Progenitor cell of endocrine pancreas (in vitro differentiated cells): ENCODE measurements around the gene TRIM68. TPM values are rescaled to one million over a fixed set of nuclear protein-coding genes. Genes with fewer than 3 reads are reported as not detected.

ENCODE experiments used
- DNase-seq: peaks from one replicate; pipeline ENCODE4 v3.0.0; 2021; ENCODE audit warnings: low spot score; ENCODE audit not compliant: unreplicated experiment
- H3K27ac Mint-ChIP-seq: 2 replicates; pipeline ENCODE4 v1.8.0; 2021; ENCODE audit warnings: mild to moderate bottlenecking, moderate library complexity, mixed read lengths
- H3K27me3 Mint-ChIP-seq: 2 replicates; pipeline ENCODE4 v1.8.0; 2021; ENCODE audit warnings: mixed read lengths
- H3K36me3 Mint-ChIP-seq: 2 replicates; pipeline ENCODE4 v1.8.0; 2022; ENCODE audit warnings: mixed read lengths; ENCODE audit not compliant: insufficient read depth
- H3K4me1 Mint-ChIP-seq: 2 replicates; pipeline ENCODE4 v1.8.0; 2021; ENCODE audit warnings: low read depth, mixed read lengths
- H3K4me3 Mint-ChIP-seq: 2 replicates; pipeline ENCODE4 v1.8.0; 2021; ENCODE audit warnings: low read depth, mild to moderate bottlenecking, moderate library complexity, mixed read lengths
- H3K9me3 Mint-ChIP-seq: 2 replicates; pipeline ENCODE4 v1.8.0; 2021; ENCODE audit warnings: low read depth, mixed read lengths
- total RNA-seq: library from RNA; stranded (reverse); gene quantifications from 2 replicates; pipeline ENCODE4 v1.2.1, GENCODE V29; 2021
- TF ChIP-seq, protein P1 (sequence below): fragments of 200-600 bp; sonication (generic); IDR thresholded peaks from one replicate; pipeline ENCODE4 v1.5.0; 2021; ENCODE audit warnings: antibody characterized with exemption, mild to moderate bottlenecking; ENCODE audit not compliant: unreplicated experiment

The TRIM68 gene
- total RNA-seq, 1 donor from 2014 or later = 18.7 TPM

DNA sequence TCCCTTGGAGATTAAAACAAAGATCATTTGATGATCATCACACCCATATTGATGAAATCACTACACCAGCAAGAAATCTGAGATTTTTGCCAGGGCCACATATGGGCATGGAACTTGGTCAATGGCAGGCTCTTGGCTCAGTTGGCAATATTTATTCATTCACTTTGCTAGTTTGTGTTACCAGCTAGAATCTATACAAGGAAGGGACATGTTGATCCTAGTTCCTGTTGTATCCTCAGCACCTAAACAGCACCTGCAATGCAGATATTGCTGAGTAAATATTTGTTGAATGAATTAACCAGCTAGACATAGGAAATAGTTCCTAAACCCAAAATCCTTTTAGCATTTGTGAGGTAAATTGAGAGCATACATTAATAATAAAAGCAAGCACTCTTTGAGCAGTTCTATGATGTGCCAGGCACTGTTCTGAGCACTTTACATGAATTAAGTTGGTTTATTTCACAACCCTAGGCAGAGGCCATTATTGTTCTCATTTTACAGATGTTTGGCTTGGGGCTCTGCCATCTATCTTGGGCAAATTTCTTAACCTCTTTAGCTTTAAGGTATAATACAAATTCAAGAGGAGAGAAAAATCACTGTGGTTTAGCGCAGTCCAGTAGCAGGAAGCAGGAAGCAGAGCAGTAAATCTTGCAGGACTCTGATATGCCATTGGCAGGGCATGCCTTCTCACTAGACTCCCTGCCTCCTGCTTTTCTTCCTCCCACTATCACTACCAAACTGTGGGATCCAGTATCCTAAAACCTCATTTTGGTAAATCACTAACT, 1.6 kb downstream of the TRIM68 start:
- TF ChIP-seq, protein P1, sequence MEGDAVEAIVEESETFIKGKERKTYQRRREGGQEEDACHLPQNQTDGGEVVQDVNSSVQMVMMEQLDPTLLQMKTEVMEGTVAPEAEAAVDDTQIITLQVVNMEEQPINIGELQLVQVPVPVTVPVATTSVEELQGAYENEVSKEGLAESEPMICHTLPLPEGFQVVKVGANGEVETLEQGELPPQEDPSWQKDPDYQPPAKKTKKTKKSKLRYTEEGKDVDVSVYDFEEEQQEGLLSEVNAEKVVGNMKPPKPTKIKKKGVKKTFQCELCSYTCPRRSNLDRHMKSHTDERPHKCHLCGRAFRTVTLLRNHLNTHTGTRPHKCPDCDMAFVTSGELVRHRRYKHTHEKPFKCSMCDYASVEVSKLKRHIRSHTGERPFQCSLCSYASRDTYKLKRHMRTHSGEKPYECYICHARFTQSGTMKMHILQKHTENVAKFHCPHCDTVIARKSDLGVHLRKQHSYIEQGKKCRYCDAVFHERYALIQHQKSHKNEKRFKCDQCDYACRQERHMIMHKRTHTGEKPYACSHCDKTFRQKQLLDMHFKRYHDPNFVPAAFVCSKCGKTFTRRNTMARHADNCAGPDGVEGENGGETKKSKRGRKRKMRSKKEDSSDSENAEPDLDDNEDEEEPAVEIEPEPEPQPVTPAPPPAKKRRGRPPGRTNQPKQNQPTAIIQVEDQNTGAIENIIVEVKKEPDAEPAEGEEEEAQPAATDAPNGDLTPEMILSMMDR = no peak
- Mint-ChIP-seq H3K4me1 (peaks cover 15% of the 10 kb centered on the region), H3K27ac (no peak overlapping the region), H3K27me3 (peaks cover 6% of the 10 kb centered on the region), H3K9me3 (no peaks in the 10 kb centered on the region), H3K4me3 (peak overlapping the region; percentile 79), H3K36me3 (peaks cover 8% of the 10 kb centered on the region)
- no peak for DNase-seq

DNA sequence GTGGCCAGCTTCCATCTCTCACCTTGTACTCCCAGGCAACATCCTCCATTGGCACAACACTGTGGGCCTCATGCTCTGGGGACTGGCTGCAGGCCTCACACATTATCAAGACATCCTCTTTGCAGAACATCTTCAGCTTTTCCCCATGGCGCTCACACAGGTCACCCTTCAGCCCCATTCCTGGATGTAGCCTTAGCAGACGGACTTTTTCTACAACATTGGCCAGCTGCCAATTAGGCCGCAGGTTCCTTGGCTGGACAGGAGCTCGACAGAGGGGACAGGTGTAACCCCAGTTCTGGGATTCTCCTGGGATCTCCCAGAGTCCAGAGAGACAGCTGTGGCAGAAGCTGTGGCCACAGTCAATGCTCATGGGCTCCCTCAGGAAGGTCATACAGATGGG, 3.0 kb downstream of the TRIM68 start:
- Mint-ChIP-seq H3K27me3 (peaks cover 6% of the 10 kb centered on the region), H3K4me3 (no peak overlapping the region), H3K36me3 (peaks cover 10% of the 10 kb centered on the region), H3K27ac (no peak overlapping the region), H3K4me1 (peaks cover 15% of the 10 kb centered on the region), H3K9me3 (no peaks in the 10 kb centered on the region)
- TF ChIP-seq, protein P1 = no peak
- DNase-seq = no peak

DNA sequence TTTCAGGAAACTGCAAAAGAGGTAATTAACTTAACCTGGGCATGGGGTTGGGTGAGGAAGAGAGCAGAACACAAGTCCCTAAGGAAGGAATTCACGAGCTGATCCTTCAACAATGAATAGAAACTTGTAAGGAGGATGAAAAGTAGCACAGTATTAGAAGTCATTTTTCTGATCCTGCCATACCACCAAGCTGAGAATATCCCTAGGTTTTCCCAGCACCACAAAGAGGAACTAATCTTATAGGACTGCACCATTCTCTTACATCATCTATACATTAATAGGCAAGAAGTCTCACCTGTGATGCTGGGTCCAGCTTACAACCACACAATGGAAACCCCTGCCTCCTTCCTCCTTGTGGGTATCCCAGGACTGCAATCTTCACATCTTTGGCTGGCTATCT, 14.3 kb downstream of the TRIM68 start, which contains the start of gene OR52I1:
Gene OR52I1, plus strand, starts transcription at position 301 of the 400 bp plus-strand sequence. Its CDS starts 0 bp downstream, at position 301.
- peaks cover 8% of the 10 kb centered on the region for H3K36me3 Mint-ChIP-seq
- H3K4me3 Mint-ChIP-seq = no peak within 1 kb of the TSS
- H3K4me1 Mint-ChIP-seq = peaks cover 14% of the 10 kb centered on the region
- no peaks in the 10 kb centered on the region for H3K27me3 Mint-ChIP-seq
- TF ChIP-seq, protein P1 = no peak
- no peak within 1 kb of the TSS for H3K27ac Mint-ChIP-seq
- no peaks in the 10 kb centered on the region for H3K9me3 Mint-ChIP-seq
- DNase-seq = no peak

DNA sequence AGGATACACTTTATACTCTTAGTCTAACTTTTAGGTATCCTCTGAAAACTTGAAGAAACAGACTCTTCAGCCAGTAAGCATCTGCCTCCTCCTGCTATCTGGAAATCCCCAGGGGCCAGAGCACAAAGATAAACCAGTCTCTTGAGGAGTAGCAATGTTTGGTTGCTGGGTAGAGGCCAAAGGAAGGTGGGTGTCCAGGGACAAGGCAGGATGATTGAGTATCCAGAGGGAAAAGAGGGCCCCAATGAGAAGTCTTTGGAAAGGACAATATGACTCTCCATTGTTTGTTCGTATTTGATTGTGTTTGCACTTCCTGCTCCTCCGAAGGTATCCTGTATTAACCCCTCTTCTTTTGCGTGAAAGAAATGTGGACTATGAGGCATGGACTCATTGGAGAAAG, 19.0 kb downstream of the TRIM68 start:
- H3K9me3 Mint-ChIP-seq = no peaks in the 10 kb centered on the region
- no peak for DNase-seq

DNA sequence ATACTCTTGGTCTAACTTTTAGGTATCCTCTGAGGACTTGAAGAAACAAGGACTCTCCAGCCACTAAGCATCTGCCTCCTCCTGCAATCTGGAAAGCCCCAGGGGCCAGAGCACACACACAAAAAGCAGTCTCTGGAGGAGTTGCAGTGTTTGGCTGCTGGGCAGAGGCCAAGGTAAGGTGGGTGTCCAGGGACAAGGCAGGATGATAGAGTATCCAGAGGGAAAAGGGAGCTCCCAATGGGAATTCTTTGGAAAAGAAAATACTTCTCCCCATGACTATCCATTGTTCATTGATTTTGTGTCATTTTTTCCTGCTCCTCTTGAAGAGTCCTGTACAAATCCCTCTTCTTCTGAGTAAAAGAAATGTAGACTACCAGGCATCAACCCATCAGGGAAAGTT, 26.6 kb downstream of the TRIM68 start, which contains the start of gene OR52I2:
Gene OR52I2, plus strand, starts transcription at position 301 of the 400 bp plus-strand sequence.
- TF ChIP-seq, protein P1 = no peak
- no peak for DNase-seq
- no peak within 1 kb of the TSS for H3K27ac Mint-ChIP-seq
- H3K4me1 Mint-ChIP-seq = peaks cover 5% of the 10 kb centered on the region
- H3K4me3 Mint-ChIP-seq = no peak within 1 kb of the TSS
- no peaks in the 10 kb centered on the region for H3K36me3 Mint-ChIP-seq
- no peaks in the 10 kb centered on the region for H3K9me3 Mint-ChIP-seq
- H3K27me3 Mint-ChIP-seq = peaks cover 5% of the 10 kb centered on the region

More for the DNA sequence above, 19.0 kb downstream of the TRIM68 start:
- TF ChIP-seq, protein P1 = no peak
- Mint-ChIP-seq H3K27ac (no peak overlapping the region), H3K27me3 (peaks cover 5% of the 10 kb centered on the region), H3K36me3 (no peaks in the 10 kb centered on the region), H3K4me3 (no peak overlapping the region), H3K4me1 (peaks cover 14% of the 10 kb centered on the region)
